GM23338 (cell line): ENCODE data around the gene SYNE4. TPM values are rescaled to one million over a fixed set of nuclear protein-coding genes. Genes with fewer than 3 reads are reported as not detected.

Experiments used
- ATAC-seq: fragments of 200-7000 bp; cut with Tn5 transposase; 3 replicates; pipeline ENCODE4 v1.9.1; 2020
- DNase-seq: peaks from one replicate; pipeline ENCODE4 v3.0.0-alpha.2; 2015; ENCODE audit warnings: low spot score
- H2AFZ ChIP-seq: fragments of 200-600 bp; sonication (generic); 2 replicates; pipeline ENCODE4 v1.8.0; 2016; ENCODE audit warnings: antibody characterized with exemption, mild to moderate bottlenecking, moderate library complexity
- H3F3A ChIP-seq: fragments of 200-600 bp; sonication (generic); replicated peaks from 2 replicates; pipeline ENCODE4 v1.8.0; 2017; ENCODE audit warnings: antibody characterized with exemption, mixed run types, low read depth
- H3K27ac ChIP-seq: fragments of 200-600 bp; sonication (generic); 2 replicates; pipeline ENCODE4 v1.6.1; 2016; ENCODE audit warnings: low read depth
- H3K27me3 ChIP-seq: fragments of 200-600 bp; sonication (generic); 2 replicates; pipeline ENCODE4 v1.8.0; 2016; ENCODE audit warnings: mild to moderate bottlenecking, mixed run types, moderate library complexity; ENCODE audit not compliant: insufficient read depth
- H3K36me3 ChIP-seq: fragments of 200-600 bp; sonication (generic); 2 replicates; pipeline ENCODE4 v1.8.0; 2016; ENCODE audit warnings: mild to moderate bottlenecking; ENCODE audit not compliant: insufficient read depth
- H3K4me1 ChIP-seq: fragments of 200-600 bp; sonication (generic); 2 replicates; pipeline ENCODE4 v1.8.0; 2016; ENCODE audit warnings: mild to moderate bottlenecking, moderate library complexity; ENCODE audit not compliant: insufficient read depth
- H3K4me2 ChIP-seq: fragments of 200-600 bp; sonication (generic); 2 replicates; pipeline ENCODE4 v1.7.1; 2017; ENCODE audit warnings: mixed run types
- H3K4me3 ChIP-seq: fragments of 200-600 bp; sonication (generic); 2 replicates; pipeline ENCODE4 v1.6.1; 2016; ENCODE audit warnings: mixed run types
- H3K79me2 ChIP-seq: fragments of 200-600 bp; sonication (generic); replicated peaks from 2 replicates; pipeline ENCODE4 v1.8.0; 2017; ENCODE audit warnings: mild to moderate bottlenecking; ENCODE audit not compliant: insufficient read depth
- H3K9me2 ChIP-seq: fragments of 200-600 bp; sonication (generic); 2 replicates; pipeline ENCODE4 v1.8.0; 2017; ENCODE audit not compliant: insufficient read depth
- H4K20me1 ChIP-seq: fragments of 200-600 bp; sonication (generic); replicated peaks from 2 replicates; pipeline ENCODE4 v1.8.0; 2017; ENCODE audit warnings: mild to moderate bottlenecking; ENCODE audit not compliant: insufficient read depth
- H3K27ac Mint-ChIP-seq: 2 replicates; pipeline ENCODE4 v1.8.0; 2020; ENCODE audit warnings: inconsistent platforms, mild to moderate bottlenecking, moderate library complexity, mixed read lengths
- H3K27me3 Mint-ChIP-seq: 3 replicates; pipeline ENCODE4 v1.8.0; 2022; ENCODE audit warnings: low read depth, mild to moderate bottlenecking, moderate library complexity, mixed read lengths, inconsistent platforms; ENCODE audit not compliant: insufficient read depth, poor library complexity
- H3K36me3 Mint-ChIP-seq: 3 replicates; pipeline ENCODE4 v1.8.0; 2021; ENCODE audit warnings: low read depth, mild to moderate bottlenecking, inconsistent platforms, moderate library complexity, mixed read lengths
- H3K4me1 Mint-ChIP-seq: 3 replicates; pipeline ENCODE4 v1.8.0; 2020; ENCODE audit warnings: mild to moderate bottlenecking, inconsistent platforms, mixed read lengths
- H3K4me3 Mint-ChIP-seq: 3 replicates; pipeline ENCODE4 v1.8.0; 2021; ENCODE audit warnings: moderate library complexity, mild to moderate bottlenecking, inconsistent platforms, mixed read lengths
- H3K9me3 Mint-ChIP-seq: 3 replicates; pipeline ENCODE4 v1.8.0; 2020; ENCODE audit warnings: moderate library complexity, mild to moderate bottlenecking, inconsistent platforms, mixed read lengths
- CREB1 ChIP-seq: fragments of 250-450 bp; sonication (Bioruptor Pico); IDR thresholded peaks from 2 replicates; pipeline ENCODE4 v1.5.0; 2020; ENCODE audit warnings: low read depth, mild to moderate bottlenecking, moderate library complexity
- EZH2 ChIP-seq: fragments of 200-600 bp; sonication (generic); IDR thresholded peaks from one replicate; pipeline ENCODE4 v1.8.0; 2017; ENCODE audit warnings: antibody characterized with exemption, mild to moderate bottlenecking, low read depth; ENCODE audit not compliant: unreplicated experiment
- EZH2phosphoT487 ChIP-seq: fragments of 200-600 bp; sonication (generic); IDR thresholded peaks from one replicate; pipeline ENCODE4 v1.8.1; 2018; ENCODE audit warnings: antibody characterized with exemption; ENCODE audit not compliant: unreplicated experiment
- JUNB ChIP-seq: IDR thresholded peaks from one replicate; pipeline ENCODE4 v1.6.1; 2016; ENCODE audit warnings: antibody characterized with exemption; ENCODE audit not compliant: unreplicated experiment
- NANOG ChIP-seq: IDR thresholded peaks from 2 replicates; pipeline ENCODE4 v1.6.1; 2016; ENCODE audit warnings: antibody characterized with exemption, borderline replicate concordance
- POLR2AphosphoS5 ChIP-seq: IDR thresholded peaks from 2 replicates; pipeline ENCODE4 v1.6.1; 2016; ENCODE audit warnings: antibody characterized with exemption, low read depth
- STAT1 ChIP-seq: IDR thresholded peaks from one replicate; pipeline ENCODE4 v1.6.1; 2016; ENCODE audit warnings: antibody characterized with exemption; ENCODE audit not compliant: unreplicated experiment
- ZNF114 ChIP-seq: fragments of 250-450 bp; sonication (Bioruptor Pico); IDR thresholded peaks from 2 replicates; pipeline ENCODE4 v1.5.0; 2020; ENCODE audit warnings: mild to moderate bottlenecking, moderate library complexity
- ZNF331 ChIP-seq: fragments of 250-450 bp; sonication (Bioruptor Pico); IDR thresholded peaks from 2 replicates; pipeline ENCODE4 v1.5.0; 2020; ENCODE audit warnings: low read depth, mild to moderate bottlenecking, moderate library complexity
- polyA plus RNA-seq: library from polyadenylated mRNA; unstranded; fragments of >200 nt; fragmentation: Nextera tagmentation; extraction: Ambion mirVana; gene quantifications from 2 replicates; pipeline ENCODE4 v1.2.1, GENCODE V29; 2016
- total RNA-seq: library from RNA; depleted of rRNA; stranded (reverse); fragments of >200 nt; shearing (Covaris generic); gene quantifications from 2 replicates; pipeline ENCODE4 v1.2.3, GENCODE V29; 2014
- TF ChIP-seq, protein P1 (sequence below): IDR thresholded peaks from one replicate; pipeline ENCODE4 v1.6.1; 2018; ENCODE audit warnings: antibody characterized with exemption; ENCODE audit not compliant: unreplicated experiment
- TF ChIP-seq, protein P2 (sequence below): IDR thresholded peaks from 2 replicates; pipeline ENCODE4 v1.6.1; 2016; ENCODE audit warnings: antibody characterized with exemption
- TF ChIP-seq, protein P3 (sequence below): fragments of 250-450 bp; sonication (Bioruptor Pico); IDR thresholded peaks from 2 replicates; pipeline ENCODE4 v1.5.0; 2020; ENCODE audit warnings: mild to moderate bottlenecking, moderate library complexity
- TF ChIP-seq, protein P4 (sequence below), 2 experiments: fragments of 200-600 bp in 1 of 2; sonication (generic) in 1 of 2; conservative IDR thresholded peaks; 2 replicates each; pipeline versions ENCODE4 v1.5.1 to v1.6.1; 2016 to 2017; ENCODE audit warnings: antibody characterized with exemption in 2 of 2, low read depth in 2 of 2, mild to moderate bottlenecking in 2 of 2, moderate library complexity in 1 of 2

SYNE4 gene
- total and polyA plus RNA-seq, 2 experiments from 2014 or later = 26.1 to 49.8 TPM

DNA sequence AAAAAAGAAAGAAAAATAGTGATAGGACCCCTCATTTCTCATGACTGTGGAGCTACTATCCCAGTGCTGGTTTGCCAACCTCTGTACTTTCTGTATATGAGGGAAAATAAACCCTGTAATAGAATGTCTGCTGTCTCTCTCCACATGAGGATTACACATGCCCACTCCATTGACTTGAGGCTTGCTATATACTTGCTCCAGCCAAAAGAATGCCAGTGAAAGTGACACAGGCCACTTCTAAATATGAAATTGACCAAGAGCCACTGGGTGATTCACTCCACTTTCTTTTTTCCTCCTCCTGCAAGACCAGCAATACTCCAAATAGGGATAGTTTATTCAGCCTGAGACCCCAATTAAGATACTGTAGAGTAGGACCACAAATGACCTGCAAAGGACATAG, 39.2 kb upstream of the SYNE4 start:
- Histone ChIP-seq H3K36me3 (no peaks in the 10 kb centered on the region; the same call in 1 of the 2 replicates), H3K4me2 (no peak overlapping the region), H2AFZ (no peak overlapping the region), H3K27ac (no peak overlapping the region), H3K4me1 (peaks cover 6% of the 10 kb centered on the region; the same call in 1 of the 2 replicates), H3K9me2 (0 out of 2 replicates have a peak, but pooled peaks cover 2% of the 10 kb centered on the region), H3K79me2 (peaks cover 6% of the 10 kb centered on the region; the same call in 1 of the 2 replicates), H4K20me1 (peaks cover 5% of the 10 kb centered on the region; the same call in 1 of the 2 replicates), H3K4me3 (no peak overlapping the region), H3K27me3 (no peaks in the 10 kb centered on the region), H3F3A (0 out of 2 replicates have a peak, but pooled peaks cover 2% of the 10 kb centered on the region)
- 0 out of 3 replicates have a peak, but pooled peaks cover 3% of the 10 kb centered on the region for H3K36me3 Mint-ChIP-seq
- TF ChIP-seq CREB1 (no peak), POLR2AphosphoS5 (no peak), EZH2 (no peak), ZNF331 (CRISPR knock-in tag) (no peak), JUNB (no peak), ZNF114 (CRISPR knock-in tag) (no peak), EZH2phosphoT487 (no peak), STAT1 (no peak), NANOG (no peak)
- TF ChIP-seq, protein P1, sequence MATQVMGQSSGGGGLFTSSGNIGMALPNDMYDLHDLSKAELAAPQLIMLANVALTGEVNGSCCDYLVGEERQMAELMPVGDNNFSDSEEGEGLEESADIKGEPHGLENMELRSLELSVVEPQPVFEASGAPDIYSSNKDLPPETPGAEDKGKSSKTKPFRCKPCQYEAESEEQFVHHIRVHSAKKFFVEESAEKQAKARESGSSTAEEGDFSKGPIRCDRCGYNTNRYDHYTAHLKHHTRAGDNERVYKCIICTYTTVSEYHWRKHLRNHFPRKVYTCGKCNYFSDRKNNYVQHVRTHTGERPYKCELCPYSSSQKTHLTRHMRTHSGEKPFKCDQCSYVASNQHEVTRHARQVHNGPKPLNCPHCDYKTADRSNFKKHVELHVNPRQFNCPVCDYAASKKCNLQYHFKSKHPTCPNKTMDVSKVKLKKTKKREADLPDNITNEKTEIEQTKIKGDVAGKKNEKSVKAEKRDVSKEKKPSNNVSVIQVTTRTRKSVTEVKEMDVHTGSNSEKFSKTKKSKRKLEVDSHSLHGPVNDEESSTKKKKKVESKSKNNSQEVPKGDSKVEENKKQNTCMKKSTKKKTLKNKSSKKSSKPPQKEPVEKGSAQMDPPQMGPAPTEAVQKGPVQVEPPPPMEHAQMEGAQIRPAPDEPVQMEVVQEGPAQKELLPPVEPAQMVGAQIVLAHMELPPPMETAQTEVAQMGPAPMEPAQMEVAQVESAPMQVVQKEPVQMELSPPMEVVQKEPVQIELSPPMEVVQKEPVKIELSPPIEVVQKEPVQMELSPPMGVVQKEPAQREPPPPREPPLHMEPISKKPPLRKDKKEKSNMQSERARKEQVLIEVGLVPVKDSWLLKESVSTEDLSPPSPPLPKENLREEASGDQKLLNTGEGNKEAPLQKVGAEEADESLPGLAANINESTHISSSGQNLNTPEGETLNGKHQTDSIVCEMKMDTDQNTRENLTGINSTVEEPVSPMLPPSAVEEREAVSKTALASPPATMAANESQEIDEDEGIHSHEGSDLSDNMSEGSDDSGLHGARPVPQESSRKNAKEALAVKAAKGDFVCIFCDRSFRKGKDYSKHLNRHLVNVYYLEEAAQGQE = no peak
- TF ChIP-seq, protein P2, sequence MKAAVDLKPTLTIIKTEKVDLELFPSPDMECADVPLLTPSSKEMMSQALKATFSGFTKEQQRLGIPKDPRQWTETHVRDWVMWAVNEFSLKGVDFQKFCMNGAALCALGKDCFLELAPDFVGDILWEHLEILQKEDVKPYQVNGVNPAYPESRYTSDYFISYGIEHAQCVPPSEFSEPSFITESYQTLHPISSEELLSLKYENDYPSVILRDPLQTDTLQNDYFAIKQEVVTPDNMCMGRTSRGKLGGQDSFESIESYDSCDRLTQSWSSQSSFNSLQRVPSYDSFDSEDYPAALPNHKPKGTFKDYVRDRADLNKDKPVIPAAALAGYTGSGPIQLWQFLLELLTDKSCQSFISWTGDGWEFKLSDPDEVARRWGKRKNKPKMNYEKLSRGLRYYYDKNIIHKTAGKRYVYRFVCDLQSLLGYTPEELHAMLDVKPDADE = no peak
- TF ChIP-seq, protein P3, sequence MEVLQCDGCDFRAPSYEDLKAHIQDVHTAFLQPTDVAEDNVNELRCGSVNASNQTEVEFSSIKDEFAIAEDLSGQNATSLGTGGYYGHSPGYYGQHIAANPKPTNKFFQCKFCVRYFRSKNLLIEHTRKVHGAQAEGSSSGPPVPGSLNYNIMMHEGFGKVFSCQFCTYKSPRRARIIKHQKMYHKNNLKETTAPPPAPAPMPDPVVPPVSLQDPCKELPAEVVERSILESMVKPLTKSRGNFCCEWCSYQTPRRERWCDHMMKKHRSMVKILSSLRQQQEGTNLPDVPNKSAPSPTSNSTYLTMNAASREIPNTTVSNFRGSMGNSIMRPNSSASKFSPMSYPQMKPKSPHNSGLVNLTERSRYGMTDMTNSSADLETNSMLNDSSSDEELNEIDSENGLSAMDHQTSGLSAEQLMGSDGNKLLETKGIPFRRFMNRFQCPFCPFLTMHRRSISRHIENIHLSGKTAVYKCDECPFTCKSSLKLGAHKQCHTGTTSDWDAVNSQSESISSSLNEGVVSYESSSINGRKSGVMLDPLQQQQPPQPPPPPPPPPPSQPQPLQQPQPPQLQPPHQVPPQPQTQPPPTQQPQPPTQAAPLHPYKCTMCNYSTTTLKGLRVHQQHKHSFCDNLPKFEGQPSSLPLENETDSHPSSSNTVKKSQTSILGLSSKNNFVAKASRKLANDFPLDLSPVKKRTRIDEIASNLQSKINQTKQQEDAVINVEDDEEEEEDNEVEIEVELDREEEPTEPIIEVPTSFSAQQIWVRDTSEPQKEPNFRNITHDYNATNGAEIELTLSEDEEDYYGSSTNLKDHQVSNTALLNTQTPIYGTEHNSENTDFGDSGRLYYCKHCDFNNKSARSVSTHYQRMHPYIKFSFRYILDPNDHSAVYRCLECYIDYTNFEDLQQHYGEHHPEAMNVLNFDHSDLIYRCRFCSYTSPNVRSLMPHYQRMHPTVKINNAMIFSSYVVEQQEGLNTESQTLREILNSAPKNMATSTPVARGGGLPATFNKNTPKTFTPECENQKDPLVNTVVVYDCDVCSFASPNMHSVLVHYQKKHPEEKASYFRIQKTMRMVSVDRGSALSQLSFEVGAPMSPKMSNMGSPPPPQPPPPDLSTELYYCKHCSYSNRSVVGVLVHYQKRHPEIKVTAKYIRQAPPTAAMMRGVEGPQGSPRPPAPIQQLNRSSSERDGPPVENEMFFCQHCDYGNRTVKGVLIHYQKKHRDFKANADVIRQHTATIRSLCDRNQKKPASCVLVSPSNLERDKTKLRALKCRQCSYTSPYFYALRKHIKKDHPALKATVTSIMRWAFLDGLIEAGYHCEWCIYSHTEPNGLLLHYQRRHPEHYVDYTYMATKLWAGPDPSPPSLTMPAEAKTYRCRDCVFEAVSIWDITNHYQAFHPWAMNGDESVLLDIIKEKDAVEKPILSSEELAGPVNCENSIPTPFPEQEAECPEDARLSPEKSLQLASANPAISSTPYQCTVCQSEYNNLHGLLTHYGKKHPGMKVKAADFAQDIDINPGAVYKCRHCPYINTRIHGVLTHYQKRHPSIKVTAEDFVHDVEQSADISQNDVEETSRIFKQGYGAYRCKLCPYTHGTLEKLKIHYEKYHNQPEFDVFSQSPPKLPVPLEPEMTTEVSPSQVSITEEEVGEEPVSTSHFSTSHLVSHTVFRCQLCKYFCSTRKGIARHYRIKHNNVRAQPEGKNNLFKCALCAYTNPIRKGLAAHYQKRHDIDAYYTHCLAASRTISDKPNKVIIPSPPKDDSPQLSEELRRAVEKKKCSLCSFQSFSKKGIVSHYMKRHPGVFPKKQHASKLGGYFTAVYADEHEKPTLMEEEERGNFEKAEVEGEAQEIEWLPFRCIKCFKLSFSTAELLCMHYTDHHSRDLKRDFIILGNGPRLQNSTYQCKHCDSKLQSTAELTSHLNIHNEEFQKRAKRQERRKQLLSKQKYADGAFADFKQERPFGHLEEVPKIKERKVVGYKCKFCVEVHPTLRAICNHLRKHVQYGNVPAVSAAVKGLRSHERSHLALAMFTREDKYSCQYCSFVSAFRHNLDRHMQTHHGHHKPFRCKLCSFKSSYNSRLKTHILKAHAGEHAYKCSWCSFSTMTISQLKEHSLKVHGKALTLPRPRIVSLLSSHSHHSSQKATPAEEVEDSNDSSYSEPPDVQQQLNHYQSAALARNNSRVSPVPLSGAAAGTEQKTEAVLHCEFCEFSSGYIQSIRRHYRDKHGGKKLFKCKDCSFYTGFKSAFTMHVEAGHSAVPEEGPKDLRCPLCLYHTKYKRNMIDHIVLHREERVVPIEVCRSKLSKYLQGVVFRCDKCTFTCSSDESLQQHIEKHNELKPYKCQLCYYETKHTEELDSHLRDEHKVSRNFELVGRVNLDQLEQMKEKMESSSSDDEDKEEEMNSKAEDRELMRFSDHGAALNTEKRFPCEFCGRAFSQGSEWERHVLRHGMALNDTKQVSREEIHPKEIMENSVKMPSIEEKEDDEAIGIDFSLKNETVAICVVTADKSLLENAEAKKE (CRISPR knock-in tag) = no peak
- TF ChIP-seq, protein P4, sequence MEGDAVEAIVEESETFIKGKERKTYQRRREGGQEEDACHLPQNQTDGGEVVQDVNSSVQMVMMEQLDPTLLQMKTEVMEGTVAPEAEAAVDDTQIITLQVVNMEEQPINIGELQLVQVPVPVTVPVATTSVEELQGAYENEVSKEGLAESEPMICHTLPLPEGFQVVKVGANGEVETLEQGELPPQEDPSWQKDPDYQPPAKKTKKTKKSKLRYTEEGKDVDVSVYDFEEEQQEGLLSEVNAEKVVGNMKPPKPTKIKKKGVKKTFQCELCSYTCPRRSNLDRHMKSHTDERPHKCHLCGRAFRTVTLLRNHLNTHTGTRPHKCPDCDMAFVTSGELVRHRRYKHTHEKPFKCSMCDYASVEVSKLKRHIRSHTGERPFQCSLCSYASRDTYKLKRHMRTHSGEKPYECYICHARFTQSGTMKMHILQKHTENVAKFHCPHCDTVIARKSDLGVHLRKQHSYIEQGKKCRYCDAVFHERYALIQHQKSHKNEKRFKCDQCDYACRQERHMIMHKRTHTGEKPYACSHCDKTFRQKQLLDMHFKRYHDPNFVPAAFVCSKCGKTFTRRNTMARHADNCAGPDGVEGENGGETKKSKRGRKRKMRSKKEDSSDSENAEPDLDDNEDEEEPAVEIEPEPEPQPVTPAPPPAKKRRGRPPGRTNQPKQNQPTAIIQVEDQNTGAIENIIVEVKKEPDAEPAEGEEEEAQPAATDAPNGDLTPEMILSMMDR (conservative IDR thresholded peaks at IDR 0.05; ENCODE audit: low read depth in 2 of 2) = no peak
- H3K4me3 Mint-ChIP-seq = no peak overlapping the region
- DNase-seq = no peak
- H3K27ac Mint-ChIP-seq = no peak overlapping the region
- H3K4me1 Mint-ChIP-seq = peaks cover 12% of the 10 kb centered on the region
- ATAC-seq = no peak
- no peaks in the 10 kb centered on the region; the same call in 2 of the 3 replicates for H3K9me3 Mint-ChIP-seq
- H3K27me3 Mint-ChIP-seq = peaks cover 4% of the 10 kb centered on the region
